HepG2 (cell line): Measurements from ENCODE around the gene TCF12. TPM values are rescaled to one million over a fixed set of nuclear protein-coding genes. Genes with fewer than 3 reads are reported as not detected.

Source experiments
- ATAC-seq: fragments of 200-7000 bp; cut with Tn5 transposase; 3 replicates; pipeline ENCODE4 v1.9.1; 2020; ENCODE audit warnings: mild to moderate bottlenecking, moderate library complexity
- BruUV-seq: library from RNA; stranded (reverse); fragments of 400-500 nt; replicated peaks from 2 replicates; lab custom pipeline; 2021; lab: Mats Ljungman, UMichigan
- CTCF ChIA-PET: fragments of 300-600 bp; formaldehyde crosslinking; extraction: SDS; loops from one replicate; lab custom pipeline; 2021; ENCODE audit warnings: low total read pairs, inconsistent platforms, low intra/inter-chr PET ratio; lab: Yijun Ruan, JAX
- POLR2A ChIA-PET: fragments of 350-600 bp; sonication (Branson Sonifier 250); formaldehyde crosslinking; loops from one replicate; lab custom pipeline; 2020; ENCODE audit warnings: antibody characterized with exemption, inconsistent platforms; lab: Yijun Ruan, JAX
- DNase-seq: peaks from one replicate; pipeline ENCODE4 v3.0.0-alpha.2; 2015; ENCODE audit warnings: low spot score
- FAIRE-seq: peaks from 3 replicates; lab custom pipeline; 2011; peaks lifted over from hg19 to GRCh38; lab: Jason Lieb, UNC
- H2AFZ ChIP-seq: one replicate; pipeline ENCODE4 v1.6.1; 2011; ENCODE audit warnings: low read length, inconsistent platforms
- H3K27ac ChIP-seq: fragments of 300-600 bp; 3 replicates; pipeline ENCODE4 v1.8.0; 2011; ENCODE audit warnings: mixed run types, mild to moderate bottlenecking, mixed read lengths, low read length, inconsistent platforms; ENCODE audit not compliant: insufficient read depth; ENCODE audit errors: extremely low read length
- H3K27me3 ChIP-seq, 2 experiments: fragments of 200-600 bp in 1 of 2; 2 replicates in 1 of 2; 3 replicates in 1 of 2; pipeline versions ENCODE4 v1.6.0 to v1.8.0; 2011; ENCODE audit warnings: low read length in 2 of 2, mild to moderate bottlenecking in 2 of 2, moderate library complexity in 2 of 2, inconsistent platforms in 1 of 2; ENCODE audit not compliant: insufficient read depth in 2 of 2, control insufficient read depth in 1 of 2
- H3K36me3 ChIP-seq, 2 experiments: fragments of 200-600 bp in 1 of 2; replicated peaks in 1 of 2; 2 replicates in 1 of 2; 3 replicates in 1 of 2; pipeline versions ENCODE4 v1.5.1 to v1.8.0; 2011; ENCODE audit warnings: low read length in 2 of 2, inconsistent platforms in 1 of 2; ENCODE audit not compliant: insufficient read depth in 2 of 2, control insufficient read depth in 1 of 2
- H3K4me1 ChIP-seq: 2 replicates; pipeline ENCODE4 v1.5.1; 2012; ENCODE audit warnings: low read length, inconsistent platforms; ENCODE audit not compliant: insufficient read depth
- H3K4me2 ChIP-seq: 2 replicates; pipeline ENCODE4 v1.6.0; 2011; ENCODE audit warnings: low read depth, low read length, inconsistent platforms
- H3K4me3 ChIP-seq, 3 experiments: fragments of 200-600 bp in 1 of 3; sonication (generic), shearing (Covaris generic) in 1 of 3; replicated peaks in 1 of 3; 2 replicates each; pipeline ENCODE4 v1.5.1; 2011 to 2016; ENCODE audit warnings: low read length in 3 of 3, inconsistent platforms in 2 of 3, low read depth in 2 of 3, mild to moderate bottlenecking in 2 of 3, control low read depth in 1 of 3, mixed read lengths in 1 of 3; ENCODE audit not compliant: insufficient read depth in 1 of 3
- H3K79me2 ChIP-seq: one replicate; pipeline ENCODE4 v1.6.1; 2011; ENCODE audit warnings: low read length, inconsistent platforms; ENCODE audit not compliant: insufficient read depth
- H3K9ac ChIP-seq: 2 replicates; pipeline ENCODE4 v1.6.0; 2011; ENCODE audit warnings: mild to moderate bottlenecking, low read depth, low read length, inconsistent platforms; ENCODE audit not compliant: insufficient read depth
- H3K9me3 ChIP-seq: 2 replicates; pipeline ENCODE4 v1.5.1; 2012; ENCODE audit warnings: mild to moderate bottlenecking, low read length
- H4K20me1 ChIP-seq: 2 replicates; pipeline ENCODE4 v1.6.0; 2011; ENCODE audit warnings: inconsistent platforms, mild to moderate bottlenecking, low read length, moderate library complexity; ENCODE audit not compliant: insufficient read depth
- CREB3 ChIP-seq: sonication (generic); formaldehyde crosslinking; IDR thresholded peaks from 2 replicates; pipeline ENCODE4 v1.5.0; 2020; ENCODE audit warnings: missing genetic modification reagents
- E2F2 ChIP-seq: sonication (generic); formaldehyde crosslinking; IDR thresholded peaks from 2 replicates; pipeline ENCODE4 v1.4.0; 2020; ENCODE audit warnings: missing genetic modification reagents, borderline replicate concordance
- KDM3A ChIP-seq: IDR thresholded peaks from 2 replicates; pipeline ENCODE4 v1.6.1; 2018; ENCODE audit warnings: low read depth, missing compliant biosample characterization
- NCOA2 ChIP-seq: sonication (generic); formaldehyde crosslinking; IDR thresholded peaks from 2 replicates; pipeline ENCODE4 v1.8.0; 2022; ENCODE audit warnings: inconsistent platforms
- NKX3-1 ChIP-seq: sonication (generic); formaldehyde crosslinking; IDR thresholded peaks from 2 replicates; pipeline ENCODE4 v1.5.0; 2020; ENCODE audit warnings: missing genetic modification reagents
- PBX3 ChIP-seq: sonication (generic); formaldehyde crosslinking; IDR thresholded peaks from 2 replicates; pipeline ENCODE4 v1.8.1; 2023; ENCODE audit warnings: missing genetic modification reagents, inconsistent platforms, borderline replicate concordance
- PHF5A ChIP-seq: IDR thresholded peaks from one replicate; pipeline ENCODE4 v1.6.1; 2018; ENCODE audit warnings: low read depth, missing genetic modification reagents; ENCODE audit not compliant: unreplicated experiment
- RBM22 ChIP-seq: fragments of 200-400 bp; formaldehyde crosslinking; optimal IDR thresholded peaks from 2 replicates; pipeline ENCODE3; 2017; ENCODE audit warnings: mild to moderate bottlenecking, low read length, moderate library complexity
- RFX3 ChIP-seq: IDR thresholded peaks from 2 replicates; pipeline ENCODE4 v1.6.1; 2016; ENCODE audit warnings: missing biosample characterization, missing genetic modification reagents
- SOX6 ChIP-seq, 2 experiments: fragments of 450-650 bp in 1 of 2; sonication (generic) in 1 of 2; formaldehyde crosslinking in 1 of 2; IDR thresholded peaks; 2 replicates each; pipeline versions ENCODE4 v1.4.0 to v1.6.1; 2017 to 2020; ENCODE audit warnings: antibody characterized with exemption in 1 of 2, mild to moderate bottlenecking in 1 of 2, missing genetic modification reagents in 1 of 2
- TBL1XR1 ChIP-seq: fragments of 150-350 bp; IDR thresholded peaks from 2 replicates; pipeline ENCODE4 v1.6.1; 2014; ENCODE audit warnings: borderline replicate concordance, low read length; ENCODE audit not compliant: partially characterized antibody
- ZNF326 ChIP-seq: sonication (generic); formaldehyde crosslinking; IDR thresholded peaks from 2 replicates; pipeline ENCODE4 v1.4.0; 2020; ENCODE audit warnings: missing genetic modification reagents, borderline replicate concordance
- ZNF335 ChIP-seq: sonication (generic); formaldehyde crosslinking; IDR thresholded peaks from 2 replicates; pipeline ENCODE4 v1.4.0; 2020; ENCODE audit warnings: missing genetic modification reagents
- ZNF704 ChIP-seq: sonication (generic); formaldehyde crosslinking; IDR thresholded peaks from 2 replicates; pipeline ENCODE4 v1.8.1; 2023; ENCODE audit warnings: mild to moderate bottlenecking, inconsistent platforms, moderate library complexity, missing genetic modification reagents, borderline replicate concordance
- ZNF761 ChIP-seq: sonication (generic); formaldehyde crosslinking; conservative IDR thresholded peaks from 2 replicates; pipeline ENCODE4 v1.4.0; 2020; ENCODE audit warnings: mild to moderate bottlenecking, missing genetic modification reagents
- ZNF776 ChIP-seq: sonication (generic); formaldehyde crosslinking; IDR thresholded peaks from 2 replicates; pipeline ENCODE4 v1.4.0; 2020; ENCODE audit warnings: mild to moderate bottlenecking, missing genetic modification reagents
- whole genome bisulfite sequencing: methylation state at CpG from one replicate; pipeline ENCODE4 v1.1.6; 2017; ENCODE audit warnings: low lambda C conversion rate; 5-methylcytosine and 5-hydroxymethylcytosine counted together
- in situ Hi-C: cut with HindIII; loops from 2 replicates; pipeline ENCODE4 v1.10.0; 2017; ENCODE audit warnings: low pct_unique_long_range_greater_than_20kb; ENCODE audit not compliant: extremely low pct_ligation_motif_present
- intact Hi-C: fragments of 100-400 bp; cut with micrococcal nuclease; formaldehyde crosslinking; loops from one replicate; pipeline ENCODE4 v1.10.0; 2022; ENCODE audit not compliant: unreplicated experiment
- polyA plus RNA-seq, 8 experiments: library from polyadenylated mRNA; depleted of rRNA in 3 of 8; stranded (reverse) in 7 of 8; unstranded in 1 of 8; fragments of >200 nt; fragmentation: Illumina TruSeq in 4 of 8; extraction: Trizol in 4 of 8; gene quantifications; 2 replicates each; pipeline versions ENCODE4 v1.2.1 to v1.2.3, GENCODE V29; 2011 to 2016; ENCODE audit warnings: low read depth in 4 of 8, missing spikeins in 1 of 8, mixed read lengths in 1 of 8; ENCODE audit not compliant: insufficient read depth in 1 of 8
- total RNA-seq, 5 experiments: library from RNA; depleted of rRNA; stranded (reverse); fragments of >200 nt; fragmentation: Illumina TruSeq; extraction: Trizol; gene quantifications; 2 replicates each; pipeline ENCODE4 v1.2.3, GENCODE V29; 2016; ENCODE audit warnings: low read depth in 1 of 5
- TF ChIP-seq, protein P1 (sequence below): sonication (generic); formaldehyde crosslinking; IDR thresholded peaks from 2 replicates; pipeline ENCODE4 v1.8.0; 2022; ENCODE audit warnings: missing genetic modification reagents, mild to moderate bottlenecking, inconsistent platforms, borderline replicate concordance
- TF ChIP-seq, protein P2 (sequence below): sonication (generic); formaldehyde crosslinking; IDR thresholded peaks from 2 replicates; pipeline ENCODE4 v1.4.0; 2020; ENCODE audit warnings: mild to moderate bottlenecking, missing genetic modification reagents

TCF12 gene
- total and polyA plus RNA-seq, 2 of the 13 experiments (the other 11 are each of a cell fraction or from before 2014, with no cell fraction given), result 48.6 to 51.1 TPM

- no peak overlapping the region for H3K4me2 ChIP-seq
- H3K27me3 ChIP-seq, result no peaks in the 10 kb centered on the region
- ChIA-PET CTCF (no interaction called here), POLR2A (no interaction called here)
- TF ChIP-seq ZNF335 (CRISPR knock-in tag), result no peak
- TF ChIP-seq PHF5A (CRISPR knock-in tag), result no peak
- no peak for TF ChIP-seq KDM3A (CRISPR knock-in tag)
- no peak for TF ChIP-seq CREB3 (CRISPR knock-in tag)
- TF ChIP-seq, protein P1, sequence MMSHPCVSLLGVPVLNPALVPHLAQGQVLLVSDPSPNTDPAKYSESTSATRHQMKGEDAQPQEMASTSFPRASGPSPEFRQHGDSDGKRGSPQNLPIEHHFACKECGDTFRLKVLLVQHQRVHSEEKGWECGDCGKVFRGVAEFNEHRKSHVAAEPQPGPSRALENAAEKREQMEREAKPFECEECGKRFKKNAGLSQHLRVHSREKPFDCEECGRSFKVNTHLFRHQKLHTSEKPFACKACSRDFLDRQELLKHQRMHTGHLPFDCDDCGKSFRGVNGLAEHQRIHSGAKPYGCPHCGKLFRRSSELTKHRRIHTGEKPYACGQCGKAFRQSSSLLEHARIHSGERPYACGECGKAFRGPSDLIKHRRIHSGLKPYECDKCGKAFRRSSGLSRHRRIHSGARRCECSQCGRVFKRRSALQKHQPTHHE (CRISPR knock-in tag), result no peak
- TF ChIP-seq SOX6 (IDR thresholded peaks at IDR 0.05), result no peak
- no peak for TF ChIP-seq SOX6 (CRISPR knock-in tag; IDR thresholded peaks at IDR 0.05)
- TF ChIP-seq ZNF761 (CRISPR knock-in tag), result no peak
- TF ChIP-seq NKX3-1, result no peak
- no peak for TF ChIP-seq NCOA2 (CRISPR knock-in tag)
- no peak for TF ChIP-seq TBL1XR1
- TF ChIP-seq E2F2 (CRISPR knock-in tag), result no peak
- no peak for TF ChIP-seq ZNF776 (CRISPR knock-in tag)
- TF ChIP-seq RFX3 (CRISPR knock-in tag), result no peak
- no peak for TF ChIP-seq ZNF704 (CRISPR knock-in tag)
- TF ChIP-seq PBX3, result no peak
- TF ChIP-seq ZNF326 (CRISPR knock-in tag), result no peak
- TF ChIP-seq, protein P2, sequence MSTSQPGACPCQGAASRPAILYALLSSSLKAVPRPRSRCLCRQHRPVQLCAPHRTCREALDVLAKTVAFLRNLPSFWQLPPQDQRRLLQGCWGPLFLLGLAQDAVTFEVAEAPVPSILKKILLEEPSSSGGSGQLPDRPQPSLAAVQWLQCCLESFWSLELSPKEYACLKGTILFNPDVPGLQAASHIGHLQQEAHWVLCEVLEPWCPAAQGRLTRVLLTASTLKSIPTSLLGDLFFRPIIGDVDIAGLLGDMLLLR (CRISPR knock-in tag), result no peak
- TF ChIP-seq RBM22, result no peak
- ATAC-seq (no peak), FAIRE-seq (no peak), DNase-seq (no peak)
- intact Hi-C loops (no loop called here), in situ Hi-C loops (no loop called here)
- H3K36me3 ChIP-seq, result no peaks in the 10 kb centered on the region
- no peak overlapping the region for H3K27ac ChIP-seq
- no peak overlapping the region for H3K4me3 ChIP-seq
- peaks cover 85% of the 10 kb centered on the region for H3K4me1 ChIP-seq
- H4K20me1 ChIP-seq, result peaks cover 8% of the 10 kb centered on the region
- no peak overlapping the region for H3K9ac ChIP-seq
- TSS peak; percentile 18 for BruUV-seq
- H3K79me2 ChIP-seq, result peaks cover 93% of the 10 kb centered on the region
- H2AFZ ChIP-seq, result no peak overlapping the region
- H3K9me3 ChIP-seq, result no peaks in the 10 kb centered on the region
- WGBS, result 96% methylated on average over 2 of the region's 2 CpGs
These were observed 44.7 kb downstream of the TCF12 start for GRCh38 chr15:56963126-56963525.
